Spleen (tissue), 11 donors: ENCODE measurements around the gene CCDC195. TPM values are rescaled to one million over a fixed set of nuclear protein-coding genes. Genes with fewer than 3 reads are reported as not detected.

ENCODE experiments used
- DNase-seq: peaks from one replicate; pipeline ENCODE4 v3.0.0-alpha.2; 2020
- H3K27ac ChIP-seq, 8 donors: fragments of 200-600 bp; sonication (generic) in 7 of 8; 1 replicate in 4 of 8; 2 replicates in 4 of 8; pipeline versions ENCODE4 v1.5.0 to v1.8.0; 2016 to 2021; ENCODE audit warnings: inconsistent platforms in 4 of 8, mild to moderate bottlenecking in 4 of 8, moderate library complexity in 1 of 8
- H3K27me3 ChIP-seq, 7 donors: fragments of 200-600 bp; sonication (generic) in 6 of 7; replicated peaks in 1 of 7; 1 replicate in 4 of 7; 2 replicates in 3 of 7; pipeline versions ENCODE4 v1.5.0 to v1.8.0; 2016 to 2021; ENCODE audit warnings: inconsistent platforms in 3 of 7, mild to moderate bottlenecking in 1 of 7
- H3K36me3 ChIP-seq, 6 donors: fragments of 200-600 bp; sonication (generic) in 5 of 6; 1 replicate in 4 of 6; 2 replicates in 2 of 6; pipeline versions ENCODE4 v1.5.0 to v1.8.0; 2016 to 2021; ENCODE audit warnings: inconsistent platforms in 2 of 6
- H3K4me1 ChIP-seq, 6 donors: fragments of 200-600 bp; sonication (generic) in 5 of 6; 1 replicate in 3 of 6; 2 replicates in 3 of 6; pipeline versions ENCODE4 v1.5.0 to v1.8.0; 2016 to 2021; ENCODE audit warnings: inconsistent platforms in 3 of 6
- H3K4me3 ChIP-seq, 8 donors: fragments of 200-600 bp; sonication (generic) in 7 of 8; 1 replicate in 4 of 8; 2 replicates in 4 of 8; pipeline versions ENCODE4 v1.5.0 to v1.8.0; 2016 to 2021; ENCODE audit warnings: inconsistent platforms in 4 of 8, mild to moderate bottlenecking in 4 of 8, moderate library complexity in 2 of 8
- H3K9me3 ChIP-seq, 8 donors: fragments of 200-600 bp; sonication (generic) in 7 of 8; 1 replicate in 4 of 8; 2 replicates in 4 of 8; pipeline versions ENCODE4 v1.5.0 to v1.8.0; 2016 to 2021; ENCODE audit warnings: inconsistent platforms in 4 of 8
- CTCF ChIP-seq, 11 experiments: fragments of 200-600 bp in 7 of 11; fragments of 450-650 bp in 4 of 11; sonication (generic) in 4 of 11; IDR thresholded peaks in 8 of 11; conservative IDR thresholded peaks in 3 of 11; 1 replicate in 7 of 11; 2 replicates in 4 of 11; pipeline versions ENCODE4 v1.4.0 to v1.8.0; 2016 to 2021; ENCODE audit warnings: antibody characterized with exemption in 11 of 11, inconsistent platforms in 4 of 11, mild to moderate bottlenecking in 1 of 11
- POLR2A ChIP-seq, 3 donors: fragments of 450-650 bp; IDR thresholded peaks; one replicate each; pipeline ENCODE4 v1.5.1; 2017; ENCODE audit warnings: antibody characterized with exemption in 3 of 3, mild to moderate bottlenecking in 1 of 3
- POLR2AphosphoS5 ChIP-seq, 3 donors: sonication (generic); formaldehyde crosslinking; IDR thresholded peaks; one replicate each; pipeline ENCODE4 v1.5.1; 2017; ENCODE audit warnings: antibody characterized with exemption in 3 of 3
- WGBS, 5 donors: extraction: QIAGEN DNeasy Blood & Tissue Kit in 3 of 5; methylation state at CpG; one replicate each; pipeline versions ENCODE4 v1.1.5 to v1.1.7; 2013 to 2018; 5-methylcytosine and 5-hydroxymethylcytosine counted together
- intact Hi-C: fragments of 100-400 bp; cut with DNase I; formaldehyde crosslinking; loops from one replicate; pipeline ENCODE4 v1.15.0; 2023; ENCODE audit warnings: low total_unique reads
- polyA plus RNA-seq, 3 donors: library from polyadenylated mRNA; stranded (reverse); fragments of 200-250 nt; gene quantifications; one replicate each; pipeline ENCODE4 v1.2.1, GENCODE V29; 2013
- total RNA-seq, 7 donors: library from RNA; depleted of rRNA in 3 of 7; stranded (reverse); fragments of >200 nt in 3 of 7; fragmentation: NEBNext Ultra II Directional in 4 of 7; extraction: Animal tissue kit (Norgen Biotek cat#: 25700) in 4 of 7; gene quantifications; one replicate each; pipeline versions ENCODE4 v1.1.0 to v1.2.1, GENCODE V29; 2016 to 2021
- donor health status: healthy with polysubstance abuse.
- donor health status: DM: no; HTN: no; CAD: no; lungs with moderate emphysema.
- donor health status: DM: no; HTN: no; CAD: no.
- donor health status: Bipolar disorder and iron deficiency.
- donor health status: healthy.
- donor health status: DM: no; HTN: no; CAD: no.
- donor health status: DM: yes; HTN: yes; CAD: no.

CCDC195 gene
- total and polyA plus RNA-seq, 10 donors, result not detected

GRCh38 chr2:224687156-224687555 lies 29.0 kb downstream of the CCDC195 start:
- Histone ChIP-seq H3K27me3 (no peaks in the 10 kb centered on the region), H3K4me1 (no peaks in the 10 kb centered on the region), H3K27ac (no peak overlapping the region), H3K9me3 (no peaks in the 10 kb centered on the region), H3K36me3 (no peaks in the 10 kb centered on the region), H3K4me3 (no peak overlapping the region)
- intact Hi-C loops, result no loop called here
- DNase-seq, result no peak
- TF ChIP-seq CTCF (IDR thresholded peaks at IDR 0.05 in 8 of 11, conservative IDR thresholded peaks at IDR 0.05 in 3 of 11), result no peak
- no peak for TF ChIP-seq POLR2AphosphoS5 (IDR thresholded peaks at IDR 0.05)
- TF ChIP-seq POLR2A (IDR thresholded peaks at IDR 0.05), result no peak
- 82 to 93% (median 87%) methylated on average over 4 of the region's 4 CpGs for WGBS, 5 donors

GRCh38 chr2:224685121-224685520 lies 31.0 kb downstream of the CCDC195 start:
- no peaks in the 10 kb centered on the region for H3K27me3 ChIP-seq
- intact Hi-C loops, result no loop called here
- no peak overlapping the region for H3K27ac ChIP-seq
- TF ChIP-seq CTCF (IDR thresholded peaks at IDR 0.05 in 8 of 11, conservative IDR thresholded peaks at IDR 0.05 in 3 of 11), result no peak
- TF ChIP-seq POLR2A (IDR thresholded peaks at IDR 0.05), result no peak
- TF ChIP-seq POLR2AphosphoS5 (IDR thresholded peaks at IDR 0.05), result no peak
- no peaks in the 10 kb centered on the region for H3K9me3 ChIP-seq
- no peaks in the 10 kb centered on the region for H3K36me3 ChIP-seq
- no peaks in the 10 kb centered on the region for H3K4me1 ChIP-seq
- no peak overlapping the region for H3K4me3 ChIP-seq
- DNase-seq, result no peak

GRCh38 chr2:224682134-224682533 lies 34.0 kb downstream of the CCDC195 start:
- WGBS, 5 donors, result 62 to 79% (median 65%) methylated on average over 1 of the region's 1 CpG
- no peaks in the 10 kb centered on the region for H3K9me3 ChIP-seq
- H3K4me1 ChIP-seq, result no peaks in the 10 kb centered on the region
- no peak overlapping the region for H3K4me3 ChIP-seq
- intact Hi-C loops, result no loop called here
- no peak for DNase-seq
- no peak overlapping the region for H3K27ac ChIP-seq
- no peaks in the 10 kb centered on the region for H3K27me3 ChIP-seq
- no peaks in the 10 kb centered on the region for H3K36me3 ChIP-seq
- no peak for TF ChIP-seq CTCF (IDR thresholded peaks at IDR 0.05 in 8 of 11, conservative IDR thresholded peaks at IDR 0.05 in 3 of 11)
- no peak for TF ChIP-seq POLR2A (IDR thresholded peaks at IDR 0.05)
- TF ChIP-seq POLR2AphosphoS5 (IDR thresholded peaks at IDR 0.05), result no peak

DNA sequence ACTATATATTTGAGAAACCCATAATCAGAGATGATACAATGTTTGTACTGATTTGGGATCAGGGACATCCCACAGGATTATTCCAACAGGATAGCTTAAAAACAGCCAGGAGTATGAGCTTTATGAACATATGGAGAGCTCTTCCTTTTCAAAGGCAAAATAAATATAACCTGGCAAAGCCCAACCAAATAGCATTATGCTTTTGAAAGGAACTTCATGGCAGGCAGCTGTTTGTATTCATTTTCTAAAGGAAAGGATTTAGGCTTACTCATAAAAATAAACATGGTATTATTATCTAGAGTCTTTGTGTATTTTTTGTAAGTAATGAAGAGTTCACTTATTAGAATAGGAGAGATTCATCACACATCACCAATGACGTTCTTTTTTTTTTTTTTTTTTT lies 44.4 kb downstream of the CCDC195 start:
- Histone ChIP-seq H3K27me3 (no peaks in the 10 kb centered on the region), H3K36me3 (no peaks in the 10 kb centered on the region), H3K9me3 (no peaks in the 10 kb centered on the region), H3K4me1 (no peaks in the 10 kb centered on the region), H3K4me3 (no peak overlapping the region), H3K27ac (no peak overlapping the region)
- 50 to 91% (median 76%) methylated on average over 1 of the region's 1 CpG for WGBS, 5 donors
- intact Hi-C loops, result no loop called here
- TF ChIP-seq CTCF (IDR thresholded peaks at IDR 0.05 in 8 of 11, conservative IDR thresholded peaks at IDR 0.05 in 3 of 11) (no peak), POLR2A (IDR thresholded peaks at IDR 0.05) (no peak), POLR2AphosphoS5 (IDR thresholded peaks at IDR 0.05) (no peak)
- no peak for DNase-seq
